ENCODE measurements around the gene BATF3.

Gene BATF3

GRCh38 chr1:212650228-212650627 lies 49.4 kb downstream of the BATF3 start:
- Histone ChIP-seq H3K27ac (replicated peaks; ENCODE audit: low read length) (no peak overlapping the region), H3K4me3 (ENCODE audit: low read length in 2 of 2) (no peak overlapping the region), H2AK5ac (ENCODE audit: low read depth, low read length) (no peak overlapping the region), H3K36me3 (replicated peaks in 1 of 2; ENCODE audit: control insufficient read depth in 2 of 2, insufficient read depth in 2 of 2, low read length in 2 of 2) (no peaks in the 10 kb centered on the region), H3K4ac (ENCODE audit: low read length) (no peak overlapping the region), H4K8ac (ENCODE audit: low read depth, low read length) (no peak overlapping the region), H3K14ac (ENCODE audit: low read length) (no peak overlapping the region), H3K23ac (ENCODE audit: low read depth, low read length, poor library complexity) (no peak overlapping the region), H2BK120ac (ENCODE audit: low read depth, low read length) (no peak overlapping the region), H3K18ac (ENCODE audit: low read length) (no peak overlapping the region), H3K4me2 (ENCODE audit: insufficient read depth, low read length, poor library complexity, severe bottlenecking) (no peak overlapping the region), H3K27me3 (ENCODE audit: control insufficient read depth in 3 of 3, insufficient read depth in 3 of 3, low read depth in 1 of 3, low read length in 3 of 3) (peaks cover 0 to 7% (median 0%) of the 10 kb centered on the region in 3 experiments), H3K79me1 (ENCODE audit: low read depth, low read length) (no peaks in the 10 kb centered on the region), H4K91ac (ENCODE audit: low read depth, low read length, poor library complexity) (peak overlapping the region; percentile 42), H2BK5ac (ENCODE audit: low read length) (no peak overlapping the region), H2BK15ac (ENCODE audit: low read length) (no peak overlapping the region), H2AFZ (ENCODE audit: low read length) (no peak overlapping the region), H2BK12ac (ENCODE audit: low read length) (no peak overlapping the region), H3K9ac (ENCODE audit: low read depth, low read length, poor library complexity) (no peak overlapping the region), H3K9me3 (replicated peaks in 1 of 2; ENCODE audit: control insufficient read depth in 2 of 2, insufficient read depth in 1 of 2, low read depth in 1 of 2, low read length in 2 of 2) (peaks cover 0 to 2% of the 10 kb centered on the region in 2 donors), H3K4me1 (ENCODE audit: control insufficient read depth in 2 of 2, insufficient read depth in 1 of 2, low read depth in 1 of 2, low read length in 2 of 2) (no peaks in the 10 kb centered on the region)
- no CpG with 5 or more reads among the region's 3 CpGs for WGBS, 2 donors (ENCODE audit: extremely low coverage in 2 of 2, insufficient read length in 2 of 2, insufficient replicate concordance in 1 of 2)
- no peak for DNase-seq (ENCODE audit: low spot score)

- DNase-seq (ENCODE audit: low spot score), result no peak
- no peak overlapping the region for H2BK5ac ChIP-seq (ENCODE audit: low read length)
- WGBS, 2 donors (ENCODE audit: extremely low coverage in 2 of 2, insufficient read length in 2 of 2, insufficient replicate concordance in 1 of 2), result no CpG with 5 or more reads among the region's 2 CpGs
These were observed 50.6 kb downstream of the BATF3 start for GRCh38 chr1:212649020-212649419.

GRCh38 chr1:212648431-212648830 lies 51.2 kb downstream of the BATF3 start:
- no CpG with 5 or more reads among the region's 3 CpGs for WGBS, 2 donors (ENCODE audit: extremely low coverage in 2 of 2, insufficient read length in 2 of 2, insufficient replicate concordance in 1 of 2)

More at GRCh38 chr1:212649020-212649419, 50.6 kb downstream of the BATF3 start:
- peaks cover 0 to 18% (median 0%) of the 10 kb centered on the region in 3 experiments for H3K27me3 ChIP-seq (ENCODE audit: control insufficient read depth in 3 of 3, insufficient read depth in 3 of 3, low read depth in 1 of 3, low read length in 3 of 3)
- no peak overlapping the region for H4K91ac ChIP-seq (ENCODE audit: low read depth, low read length, poor library complexity)
- no peak overlapping the region for H3K9ac ChIP-seq (ENCODE audit: low read depth, low read length, poor library complexity)
- no peak overlapping the region for H3K27ac ChIP-seq (replicated peaks; ENCODE audit: low read length)
- no peak overlapping the region for H3K4me2 ChIP-seq (ENCODE audit: insufficient read depth, low read length, poor library complexity, severe bottlenecking)
- H3K23ac ChIP-seq (ENCODE audit: low read depth, low read length, poor library complexity), result no peak overlapping the region
- H2AFZ ChIP-seq (ENCODE audit: low read length), result no peak overlapping the region
- no peak overlapping the region for H3K18ac ChIP-seq (ENCODE audit: low read length)
- no peak overlapping the region for H2BK15ac ChIP-seq (ENCODE audit: low read length)
- H3K79me1 ChIP-seq (ENCODE audit: low read depth, low read length), result no peaks in the 10 kb centered on the region
- no peak overlapping the region for H2AK5ac ChIP-seq (ENCODE audit: low read depth, low read length)
- no peak overlapping the region for H3K4ac ChIP-seq (ENCODE audit: low read length)
- H2BK12ac ChIP-seq (ENCODE audit: low read length), result no peak overlapping the region
- H3K9me3 ChIP-seq (replicated peaks in 1 of 2; ENCODE audit: control insufficient read depth in 2 of 2, insufficient read depth in 1 of 2, low read depth in 1 of 2, low read length in 2 of 2), result peaks cover 0 to 2% of the 10 kb centered on the region in 2 donors
- no peak overlapping the region for H2BK120ac ChIP-seq (ENCODE audit: low read depth, low read length)
- no peak overlapping the region for H3K14ac ChIP-seq (ENCODE audit: low read length)
- H4K8ac ChIP-seq (ENCODE audit: low read depth, low read length), result no peak overlapping the region
- H3K36me3 ChIP-seq (replicated peaks in 1 of 2; ENCODE audit: control insufficient read depth in 2 of 2, insufficient read depth in 2 of 2, low read length in 2 of 2), result no peaks in the 10 kb centered on the region
- H3K4me1 ChIP-seq (ENCODE audit: control insufficient read depth in 2 of 2, insufficient read depth in 1 of 2, low read depth in 1 of 2, low read length in 2 of 2), result no peaks in the 10 kb centered on the region
- H3K4me3 ChIP-seq (ENCODE audit: low read length in 2 of 2), result no peak overlapping the region

GRCh38 chr1:212647004-212647403 lies 52.6 kb downstream of the BATF3 start:
- Histone ChIP-seq H3K4me1 (ENCODE audit: control insufficient read depth in 2 of 2, insufficient read depth in 1 of 2, low read depth in 1 of 2, low read length in 2 of 2) (no peaks in the 10 kb centered on the region), H3K4me2 (ENCODE audit: insufficient read depth, low read length, poor library complexity, severe bottlenecking) (no peak overlapping the region), H2BK5ac (ENCODE audit: low read length) (no peak overlapping the region), H2AFZ (ENCODE audit: low read length) (no peak overlapping the region), H3K27ac (replicated peaks; ENCODE audit: low read length) (no peak overlapping the region), H3K9ac (ENCODE audit: low read depth, low read length, poor library complexity) (no peak overlapping the region), H3K4me3 (ENCODE audit: low read length in 2 of 2) (no peak overlapping the region), H3K79me1 (ENCODE audit: low read depth, low read length) (no peaks in the 10 kb centered on the region), H3K14ac (ENCODE audit: low read length) (peak overlapping the region; percentile 40), H3K4ac (ENCODE audit: low read length) (no peak overlapping the region), H3K18ac (ENCODE audit: low read length) (no peak overlapping the region), H3K23ac (ENCODE audit: low read depth, low read length, poor library complexity) (peak overlapping the region; percentile 45), H2AK5ac (ENCODE audit: low read depth, low read length) (no peak overlapping the region), H3K36me3 (replicated peaks in 1 of 2; ENCODE audit: control insufficient read depth in 2 of 2, insufficient read depth in 2 of 2, low read length in 2 of 2) (no peaks in the 10 kb centered on the region), H3K27me3 (ENCODE audit: control insufficient read depth in 3 of 3, insufficient read depth in 3 of 3, low read depth in 1 of 3, low read length in 3 of 3) (peaks cover 0 to 19% (median 0%) of the 10 kb centered on the region in 3 experiments), H2BK15ac (ENCODE audit: low read length) (no peak overlapping the region), H3K9me3 (replicated peaks in 1 of 2; ENCODE audit: control insufficient read depth in 2 of 2, insufficient read depth in 1 of 2, low read depth in 1 of 2, low read length in 2 of 2) (peaks cover 0 to 1% of the 10 kb centered on the region in 2 donors), H4K8ac (ENCODE audit: low read depth, low read length) (no peak overlapping the region), H2BK12ac (ENCODE audit: low read length) (no peak overlapping the region), H2BK120ac (ENCODE audit: low read depth, low read length) (no peak overlapping the region), H4K91ac (ENCODE audit: low read depth, low read length, poor library complexity) (no peak overlapping the region)
- no peak for DNase-seq (ENCODE audit: low spot score)
- no CpG with 5 or more reads among the region's 11 CpGs for WGBS, 2 donors (ENCODE audit: extremely low coverage in 2 of 2, insufficient read length in 2 of 2, insufficient replicate concordance in 1 of 2)

More at GRCh38 chr1:212648431-212648830, 51.2 kb downstream of the BATF3 start:
- H2AFZ ChIP-seq (ENCODE audit: low read length), result no peak overlapping the region
- no peak overlapping the region for H2BK15ac ChIP-seq (ENCODE audit: low read length)
- H2AK5ac ChIP-seq (ENCODE audit: low read depth, low read length), result no peak overlapping the region
- no peak overlapping the region for H3K27ac ChIP-seq (replicated peaks; ENCODE audit: low read length)
- H4K91ac ChIP-seq (ENCODE audit: low read depth, low read length, poor library complexity), result no peak overlapping the region
- H3K4me2 ChIP-seq (ENCODE audit: insufficient read depth, low read length, poor library complexity, severe bottlenecking), result no peak overlapping the region
- H3K9me3 ChIP-seq (replicated peaks in 1 of 2; ENCODE audit: control insufficient read depth in 2 of 2, insufficient read depth in 1 of 2, low read depth in 1 of 2, low read length in 2 of 2), result peaks cover 0 to 2% of the 10 kb centered on the region in 2 donors
- DNase-seq (ENCODE audit: low spot score), result no peak
- H3K18ac ChIP-seq (ENCODE audit: low read length), result no peak overlapping the region
- H2BK12ac ChIP-seq (ENCODE audit: low read length), result no peak overlapping the region
- H3K4ac ChIP-seq (ENCODE audit: low read length), result no peak overlapping the region
- H3K23ac ChIP-seq (ENCODE audit: low read depth, low read length, poor library complexity), result no peak overlapping the region
- no peaks in the 10 kb centered on the region for H3K36me3 ChIP-seq (replicated peaks in 1 of 2; ENCODE audit: control insufficient read depth in 2 of 2, insufficient read depth in 2 of 2, low read length in 2 of 2)
- H3K4me3 ChIP-seq (ENCODE audit: low read length in 2 of 2), result no peak overlapping the region
- peaks cover 0 to 19% (median 0%) of the 10 kb centered on the region in 3 experiments for H3K27me3 ChIP-seq (ENCODE audit: control insufficient read depth in 3 of 3, insufficient read depth in 3 of 3, low read depth in 1 of 3, low read length in 3 of 3)
- no peaks in the 10 kb centered on the region for H3K79me1 ChIP-seq (ENCODE audit: low read depth, low read length)
- no peak overlapping the region for H2BK5ac ChIP-seq (ENCODE audit: low read length)
- H3K4me1 ChIP-seq (ENCODE audit: control insufficient read depth in 2 of 2, insufficient read depth in 1 of 2, low read depth in 1 of 2, low read length in 2 of 2), result no peaks in the 10 kb centered on the region
- no peak overlapping the region for H3K14ac ChIP-seq (ENCODE audit: low read length)
- no peak overlapping the region for H2BK120ac ChIP-seq (ENCODE audit: low read depth, low read length)
- H4K8ac ChIP-seq (ENCODE audit: low read depth, low read length), result no peak overlapping the region
- no peak overlapping the region for H3K9ac ChIP-seq (ENCODE audit: low read depth, low read length, poor library complexity)
